GM18499 (cell line): ENCODE measurements around the gene PCYT2.

ENCODE experiments used
- ATAC-seq: cut with Tn5 transposase; IDR thresholded peaks from one replicate; pipeline ENCODE4 v1.9.1; 2021; ENCODE audit warnings: moderate number of reproducible peaks; ENCODE audit not compliant: insufficient read depth, unreplicated experiment

Gene PCYT2

GRCh38 chr17:81944858-81945257, 33.7 kb upstream of the PCYT2 start:
- ATAC-seq = no peak

- no peak for ATAC-seq
Observed at GRCh38 chr17:81942167-81942553, 31.0 kb upstream of the PCYT2 start.

- no peak for ATAC-seq
Observed at GRCh38 chr17:81941484-81942166, 30.4 kb upstream of the PCYT2 start.

GRCh38 chr17:81940538-81941483, 29.6 kb upstream of the PCYT2 start:
- no peak for ATAC-seq

- no peak for ATAC-seq
Observed at GRCh38 chr17:81939881-81940385, 28.7 kb upstream of the PCYT2 start.

DNA sequence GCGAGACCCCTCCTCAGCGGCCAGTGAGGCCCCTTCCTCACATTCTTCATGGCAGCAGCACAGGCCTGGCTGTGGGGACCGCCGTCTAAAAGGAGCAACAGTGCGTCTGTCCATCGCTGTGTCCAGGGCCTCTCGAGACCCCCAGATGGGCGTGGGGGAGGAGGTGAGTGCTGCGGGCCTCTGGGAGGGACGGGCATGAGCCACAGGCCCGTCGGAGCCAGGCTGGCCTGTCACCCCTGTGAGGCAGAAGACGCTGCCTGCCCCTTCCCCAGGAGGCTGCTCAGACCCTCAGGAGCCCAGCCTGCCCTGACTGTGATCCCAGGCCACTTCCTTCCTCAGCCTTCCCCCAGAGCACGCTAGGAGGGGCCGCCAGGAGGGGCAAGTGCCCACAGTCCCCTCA, 28.0 kb upstream of the PCYT2 start:
- no peak for ATAC-seq

- no peak for ATAC-seq
Observed at GRCh38 chr17:81935709-81936084, 24.5 kb upstream of the PCYT2 start.

DNA sequence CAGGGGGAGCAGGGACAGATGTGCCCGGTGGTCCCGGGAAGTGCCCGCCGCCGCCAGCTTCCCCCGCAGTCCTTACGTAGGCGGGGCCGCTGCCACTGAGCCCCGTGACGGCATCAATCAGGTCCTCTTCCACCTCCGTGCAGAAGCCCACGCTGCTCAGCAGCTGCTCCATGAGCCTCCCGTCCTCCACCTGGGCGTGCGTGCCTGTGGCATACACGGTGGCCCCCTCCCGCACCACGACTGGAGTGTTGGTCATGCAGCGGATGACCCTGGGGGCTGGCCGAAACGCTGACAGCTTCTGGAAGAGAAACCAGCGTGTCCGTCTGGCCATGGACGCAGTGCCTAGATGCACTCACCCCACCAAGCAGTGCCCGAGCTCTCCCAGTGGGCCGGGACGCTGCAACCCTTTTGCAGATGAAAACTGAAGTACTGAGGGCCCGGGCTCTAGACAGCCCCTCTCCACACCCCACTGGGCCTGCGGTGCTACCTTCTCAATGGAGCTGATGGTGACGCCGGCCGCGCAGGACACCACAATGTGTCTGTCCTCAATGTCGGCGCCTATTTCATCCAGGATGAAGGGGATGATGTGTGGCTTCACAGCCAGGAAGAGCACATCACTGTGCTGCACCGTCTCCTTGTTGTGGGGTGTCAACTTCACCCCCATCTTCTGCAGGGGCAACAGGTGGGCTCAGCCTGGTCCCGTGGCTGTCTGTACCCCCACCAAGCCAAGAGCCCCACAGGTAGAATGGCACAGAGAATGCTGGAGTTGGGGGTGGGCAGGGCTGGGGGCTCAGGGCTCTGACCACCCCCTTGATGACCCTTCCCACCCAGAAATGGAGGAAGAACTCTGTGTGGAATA, 23.9 kb upstream of the PCYT2 start:
- no peak for ATAC-seq

DNA sequence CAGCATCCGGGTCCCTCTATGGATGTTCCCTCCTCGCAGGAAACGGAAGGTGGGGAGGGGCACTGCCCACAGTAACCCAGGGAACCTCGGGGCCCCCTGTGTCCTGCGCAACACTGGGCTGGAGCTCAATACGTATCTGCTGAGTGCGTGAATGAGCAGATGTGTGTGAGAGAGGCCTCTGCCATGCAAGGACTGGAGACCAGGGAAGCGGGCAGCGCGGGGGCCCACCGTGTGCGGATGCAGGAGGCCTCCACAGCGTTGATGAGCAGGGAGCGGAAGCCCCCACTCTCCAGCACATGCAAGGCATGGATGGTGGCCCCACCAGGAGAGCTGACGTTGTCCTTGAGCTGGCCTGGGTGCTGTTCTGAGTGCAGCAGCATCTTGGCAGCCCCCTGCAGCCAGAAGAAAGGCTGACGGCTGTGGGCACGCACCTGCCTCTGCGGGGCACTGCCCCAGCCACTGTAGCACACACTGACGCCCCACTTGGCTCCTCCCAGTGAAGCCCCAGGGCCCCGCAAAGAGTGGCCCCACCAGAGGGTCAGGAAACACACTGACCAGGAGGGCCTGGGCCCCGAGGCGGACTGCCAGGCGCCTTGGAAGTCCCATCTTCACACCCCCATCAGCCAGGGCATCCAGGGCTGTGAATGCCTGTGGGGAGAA, 23.0 kb upstream of the PCYT2 start:
- ATAC-seq = no peak

- no peak for ATAC-seq
Observed at GRCh38 chr17:81933178-81933699, 22.0 kb upstream of the PCYT2 start.

DNA sequence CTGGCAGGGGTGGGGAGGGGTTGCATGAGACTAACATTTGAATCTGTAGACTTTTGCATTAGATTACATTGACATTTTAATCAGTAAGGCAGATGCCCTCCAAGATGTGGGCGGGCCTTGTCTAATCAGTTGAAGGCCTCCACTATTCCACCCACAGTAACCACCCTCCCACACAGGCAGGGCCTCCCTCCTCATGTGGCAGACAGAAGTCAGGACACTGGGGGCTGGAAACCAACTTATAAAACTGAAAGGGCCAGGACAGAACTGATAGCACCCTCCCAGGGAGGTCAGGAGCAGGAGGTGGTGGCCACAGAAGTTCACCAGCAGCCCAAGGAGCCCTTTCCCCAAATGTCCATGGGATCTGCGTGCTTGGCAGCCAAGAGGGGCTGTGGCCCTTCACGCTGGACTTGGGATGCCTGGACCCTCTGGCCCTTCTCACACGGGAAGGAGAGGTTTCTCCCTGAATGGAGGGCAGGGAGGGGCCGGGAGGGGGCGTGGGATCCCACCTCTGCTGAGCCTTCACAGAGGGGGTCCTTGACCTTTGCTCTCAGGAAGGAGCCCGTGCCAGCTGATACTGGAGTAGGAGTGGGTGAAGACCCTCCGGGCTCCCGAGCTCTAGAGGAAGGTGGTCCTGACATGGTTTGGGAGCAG, 21.3 kb upstream of the PCYT2 start:
- ATAC-seq = no peak

GRCh38 chr17:81931557-81932332, 20.5 kb upstream of the PCYT2 start:
- no peak for ATAC-seq

- no peak for ATAC-seq
Observed at GRCh38 chr17:81931189-81931556, 20.0 kb upstream of the PCYT2 start.

GRCh38 chr17:81930142-81931125, 19.2 kb upstream of the PCYT2 start:
- ATAC-seq = no peak

- no peak for ATAC-seq
Observed at GRCh38 chr17:81929253-81930141, 18.3 kb upstream of the PCYT2 start.

DNA sequence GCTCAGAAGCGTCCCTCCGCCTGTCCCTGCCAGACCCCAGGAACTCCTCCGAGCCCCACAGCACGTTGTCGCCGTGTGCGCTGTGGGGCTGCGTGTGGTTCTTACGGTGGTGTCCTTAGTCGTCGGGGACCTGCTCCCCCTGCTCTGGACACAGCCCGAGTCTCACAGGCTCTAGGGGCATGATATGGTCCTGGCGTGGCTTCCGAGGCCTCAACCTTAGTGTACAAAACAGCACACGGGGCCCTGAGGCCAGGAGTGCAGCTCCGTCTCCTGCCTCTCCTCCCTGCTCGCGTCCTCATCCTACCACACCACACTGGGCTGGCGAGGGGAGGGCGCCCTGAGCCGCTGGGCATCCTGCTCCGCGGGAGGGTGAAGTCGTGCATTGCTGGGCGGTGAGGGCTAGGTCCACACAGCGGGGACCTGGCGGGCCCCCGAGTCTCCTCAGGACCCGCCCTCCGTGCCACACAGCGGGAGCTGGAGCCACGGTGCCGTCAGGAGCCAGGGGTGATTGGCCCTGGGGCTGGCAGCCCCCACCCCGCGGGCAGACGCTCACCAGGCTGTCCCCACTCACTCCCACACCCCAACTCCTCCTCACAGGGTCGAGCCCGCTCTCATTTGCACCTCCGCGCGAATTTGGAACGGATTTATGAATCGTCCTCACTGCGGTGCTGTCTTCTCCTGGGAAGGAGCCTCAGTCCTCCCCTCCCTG, 17.5 kb upstream of the PCYT2 start:
- ATAC-seq = no peak
